Activated naive CD4-positive, alpha-beta T cell treated with anti-CD3 and anti-CD28 coated beads, Interleukin-2, amount 50 U/mL, for 16 hours (primary cell): ENCODE measurements around the gene SEPTIN3.
A peak's percentile ranks its signal among the peaks of the same experiment; 100 is the strongest.

Experiments
- DNase-seq: peaks from one replicate; pipeline ENCODE4 v3.0.0-alpha.2; 2020

SEPTIN3 gene, protein sequence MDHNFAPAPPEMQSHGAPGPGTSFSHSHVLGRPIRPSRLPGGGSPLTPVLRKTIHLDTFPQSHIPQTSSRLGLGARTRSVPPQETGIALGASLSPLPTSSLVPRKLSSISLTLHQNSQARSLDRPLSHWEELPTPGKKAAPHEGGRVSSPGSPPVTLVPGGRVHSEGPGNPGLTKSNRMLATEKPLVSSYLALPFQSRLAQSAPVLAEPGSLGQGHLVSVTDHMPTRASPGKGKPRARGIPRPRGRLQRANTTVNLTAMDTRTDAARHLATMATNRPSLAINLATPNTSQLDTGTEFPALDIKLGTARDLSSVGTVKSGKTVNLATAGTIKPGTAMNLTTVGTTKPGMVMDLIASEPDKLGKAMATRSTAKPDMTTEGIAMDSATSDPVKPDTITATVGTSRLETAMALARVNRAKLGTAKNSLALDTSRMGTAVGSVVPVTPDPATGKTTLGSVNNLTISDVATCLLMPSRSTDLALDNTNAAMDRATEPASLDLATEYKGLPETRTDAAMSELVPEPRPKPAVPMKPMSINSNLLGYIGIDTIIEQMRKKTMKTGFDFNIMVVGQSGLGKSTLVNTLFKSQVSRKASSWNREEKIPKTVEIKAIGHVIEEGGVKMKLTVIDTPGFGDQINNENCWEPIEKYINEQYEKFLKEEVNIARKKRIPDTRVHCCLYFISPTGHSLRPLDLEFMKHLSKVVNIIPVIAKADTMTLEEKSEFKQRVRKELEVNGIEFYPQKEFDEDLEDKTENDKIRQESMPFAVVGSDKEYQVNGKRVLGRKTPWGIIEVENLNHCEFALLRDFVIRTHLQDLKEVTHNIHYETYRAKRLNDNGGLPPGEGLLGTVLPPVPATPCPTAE

DNA sequence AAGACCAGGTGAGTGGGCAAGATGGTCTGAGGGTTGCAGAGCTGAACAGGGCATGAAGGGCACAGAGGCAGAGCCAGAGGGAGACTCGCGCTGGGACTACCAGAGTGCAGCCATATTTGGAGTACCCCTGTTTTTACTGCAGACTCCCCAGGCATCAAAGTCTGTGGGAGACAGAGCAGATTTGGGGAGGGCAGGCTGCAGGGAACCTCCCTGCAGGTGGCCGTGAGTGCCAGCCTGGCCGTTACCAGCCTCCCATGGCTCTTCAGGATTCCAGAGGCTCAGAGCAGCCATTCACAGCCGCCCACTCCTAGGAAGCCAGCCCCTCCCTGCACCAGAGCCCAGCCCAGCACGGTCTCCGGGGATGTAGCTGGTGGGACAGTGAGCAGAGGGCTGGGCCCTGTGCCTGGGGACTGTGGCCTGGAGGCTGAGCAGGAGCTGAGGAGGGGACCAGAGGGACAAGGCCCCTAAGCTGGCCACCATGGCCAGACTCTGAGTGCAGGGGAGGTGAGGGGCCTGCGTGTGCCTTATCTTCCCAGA is at the start of gene SEPTIN3:
Gene SEPTIN3 (plus strand): TSS at position 334 of the 537 bp plus-strand sequence. CDS start 2,050 bp downstream, outside the sequence.
- no peak for DNase-seq

DNA sequence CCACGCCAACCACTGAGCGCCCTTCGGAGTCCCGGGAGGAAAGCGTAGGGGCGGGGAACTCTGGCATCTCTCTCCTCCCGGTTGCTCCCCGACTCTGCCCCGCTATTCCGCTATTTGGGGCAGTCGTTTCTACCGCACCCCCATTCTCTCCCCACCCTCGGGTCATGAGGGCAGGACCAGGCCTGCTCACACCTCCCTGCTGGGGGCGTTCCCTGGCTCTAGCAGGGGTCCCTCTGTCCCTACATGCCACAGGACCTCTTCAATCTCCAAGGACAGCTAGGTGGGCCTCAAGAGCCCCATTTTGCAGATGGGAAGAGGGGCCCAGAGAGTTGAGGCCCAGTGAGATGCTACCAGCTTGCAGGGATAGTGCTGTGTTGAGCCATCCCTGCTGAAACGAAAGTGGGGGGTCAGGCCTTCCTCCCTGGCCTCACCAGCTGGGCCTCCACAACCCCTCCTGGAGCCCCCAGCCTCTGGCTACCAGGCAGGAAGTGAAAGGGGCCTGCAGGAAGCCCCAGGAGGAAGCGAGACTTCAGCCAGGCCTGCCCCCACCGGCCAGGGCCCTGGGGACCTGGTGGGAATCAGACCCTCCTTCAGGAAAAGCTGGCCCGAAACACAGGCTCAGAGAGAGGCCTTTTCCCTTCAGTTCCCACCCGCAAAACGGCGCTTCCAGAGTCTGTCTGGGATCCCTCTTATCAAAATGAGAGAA is 48.8 kb upstream of the SEPTIN3 start:
- DNase-seq: no peak

DNA sequence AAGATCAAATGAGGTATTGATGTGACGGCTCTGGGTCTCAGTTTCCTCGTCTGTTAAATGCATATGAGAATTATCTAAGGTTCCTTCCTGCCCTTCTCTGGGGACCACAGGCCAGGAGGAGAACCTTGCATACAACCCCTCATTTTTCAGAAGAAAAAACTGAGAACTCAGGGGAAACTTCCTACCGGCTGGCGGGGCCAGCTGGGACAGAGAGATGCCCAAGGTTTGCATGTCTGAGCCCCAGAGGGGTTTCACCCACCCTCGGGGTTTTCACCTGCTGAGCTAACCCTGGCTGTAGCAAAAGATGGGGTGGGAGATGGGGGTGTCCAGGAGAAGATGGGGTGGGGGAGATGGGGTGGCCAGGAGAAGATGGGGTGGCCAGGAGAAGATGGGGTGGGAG is 46.9 kb upstream of the SEPTIN3 start:
- no peak for DNase-seq

DNA sequence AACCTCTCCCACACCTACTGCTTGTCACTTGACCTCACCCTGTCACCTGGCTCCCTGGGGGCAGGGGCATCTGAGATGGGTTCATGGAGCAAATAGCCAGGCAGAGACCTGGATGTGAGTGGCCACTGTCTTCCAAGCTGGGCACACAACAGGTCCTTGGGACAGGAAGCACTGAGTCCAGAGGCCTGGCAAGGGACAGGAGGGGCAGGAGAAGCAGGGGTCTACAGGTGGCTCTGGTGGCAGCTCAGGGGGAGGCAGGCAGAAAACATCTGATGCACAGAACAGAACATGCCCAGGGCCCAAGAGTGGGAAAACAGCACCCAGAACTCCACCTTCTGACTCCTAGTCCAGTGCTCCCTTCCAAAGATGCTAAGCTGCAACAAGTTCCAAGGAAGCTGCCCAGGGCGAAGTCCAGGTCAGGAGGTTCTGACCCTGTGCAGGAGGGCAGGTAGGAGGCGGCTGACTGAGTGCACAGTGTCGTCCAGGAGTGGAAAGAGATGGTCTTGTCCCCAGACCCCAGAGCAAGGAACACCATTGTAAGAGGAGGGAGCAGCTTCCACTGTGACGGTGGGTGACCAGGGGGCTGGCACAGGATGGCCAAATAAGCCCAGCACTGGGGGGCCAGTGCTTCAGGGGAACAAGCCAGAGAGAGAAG is 46.2 kb upstream of the SEPTIN3 start:
- DNase-seq: no peak

DNA sequence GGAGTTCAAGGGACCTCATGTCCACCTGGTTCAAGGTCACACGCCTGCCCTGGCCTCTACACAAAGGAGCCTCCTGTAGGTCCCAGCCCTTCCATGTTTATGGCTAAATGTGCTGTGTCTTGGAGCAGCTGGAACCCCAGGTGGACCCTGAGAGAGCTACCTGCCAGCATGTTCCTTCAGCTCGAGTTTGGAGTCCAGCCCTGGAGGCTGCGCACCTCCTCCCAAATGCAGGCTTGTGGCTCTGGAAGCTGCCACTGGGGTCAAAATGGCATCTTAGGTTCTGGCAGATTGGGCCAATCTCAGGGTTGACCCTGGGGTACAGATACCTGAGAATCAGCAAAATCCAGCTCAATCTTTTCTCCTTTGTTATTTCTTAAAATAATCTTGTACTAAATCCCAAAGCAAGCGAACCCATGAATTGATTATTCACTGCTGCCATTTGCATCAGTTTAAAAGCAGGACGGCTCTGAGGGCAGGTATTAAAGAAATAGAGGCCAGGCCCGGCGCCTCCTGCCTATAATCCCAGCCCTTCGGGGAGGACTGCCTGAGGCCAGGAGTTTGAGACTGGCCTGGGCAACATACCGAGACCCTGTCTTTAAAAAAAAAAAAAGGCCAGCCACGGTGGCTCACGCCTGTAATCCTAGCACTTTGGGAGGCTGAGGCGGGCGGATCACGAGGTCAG is 45.5 kb upstream of the SEPTIN3 start:
- DNase-seq: no peak

DNA sequence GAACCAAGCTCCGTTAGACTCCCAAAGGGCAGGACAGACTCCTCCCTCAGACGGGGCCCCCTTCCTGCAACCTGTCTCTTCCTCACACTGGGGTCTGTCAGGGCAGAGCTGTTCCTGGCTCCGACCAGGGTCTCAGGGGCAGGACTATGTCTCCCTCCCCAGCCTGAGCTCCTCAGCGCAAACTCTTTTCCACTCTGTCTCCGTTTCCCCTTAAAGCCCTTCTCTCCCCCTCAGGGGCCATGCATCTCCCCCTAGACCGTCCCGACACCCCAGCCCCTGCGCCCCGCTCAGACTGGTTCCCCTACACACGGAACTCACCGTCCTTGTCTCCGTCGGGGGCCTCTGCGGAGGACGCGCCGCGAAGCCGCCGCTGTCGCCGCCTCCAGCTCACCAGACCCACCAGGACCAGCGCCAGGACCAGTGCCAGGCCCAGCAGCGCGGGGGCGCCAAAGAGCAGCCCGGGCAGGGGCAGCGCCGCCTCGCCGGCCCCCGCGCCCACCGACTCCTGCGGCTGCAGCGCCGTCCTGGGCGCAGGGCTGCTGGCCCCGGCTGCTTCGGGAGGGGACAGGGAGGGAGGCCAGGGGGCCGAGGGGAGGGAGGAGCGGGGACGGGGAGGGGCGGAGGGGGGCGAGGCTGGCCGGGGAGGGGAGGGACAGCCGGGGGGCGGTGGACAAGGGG is 43.3 kb upstream of the SEPTIN3 start:
- peak; percentile 80 for DNase-seq

DNA sequence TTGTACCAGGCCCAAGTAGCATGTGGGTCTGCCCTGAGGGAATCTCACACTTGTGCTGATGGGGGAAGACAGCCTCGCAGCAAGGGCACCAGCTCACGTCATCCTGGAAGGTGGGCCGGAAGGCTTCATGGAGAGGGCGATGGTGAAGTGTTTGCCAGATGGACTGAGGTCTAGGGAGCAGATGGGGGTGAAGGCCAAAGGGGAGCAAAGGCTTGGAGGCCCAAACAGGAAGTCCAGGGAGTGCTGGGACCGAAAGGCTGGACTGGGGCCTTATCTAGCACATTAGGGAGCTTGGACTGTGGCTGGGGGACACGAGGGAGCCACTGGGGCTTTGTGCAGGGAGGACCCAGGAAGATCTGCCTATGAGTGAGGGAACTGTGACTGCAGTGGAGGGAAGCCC is 41.4 kb upstream of the SEPTIN3 start:
- no peak for DNase-seq

DNA sequence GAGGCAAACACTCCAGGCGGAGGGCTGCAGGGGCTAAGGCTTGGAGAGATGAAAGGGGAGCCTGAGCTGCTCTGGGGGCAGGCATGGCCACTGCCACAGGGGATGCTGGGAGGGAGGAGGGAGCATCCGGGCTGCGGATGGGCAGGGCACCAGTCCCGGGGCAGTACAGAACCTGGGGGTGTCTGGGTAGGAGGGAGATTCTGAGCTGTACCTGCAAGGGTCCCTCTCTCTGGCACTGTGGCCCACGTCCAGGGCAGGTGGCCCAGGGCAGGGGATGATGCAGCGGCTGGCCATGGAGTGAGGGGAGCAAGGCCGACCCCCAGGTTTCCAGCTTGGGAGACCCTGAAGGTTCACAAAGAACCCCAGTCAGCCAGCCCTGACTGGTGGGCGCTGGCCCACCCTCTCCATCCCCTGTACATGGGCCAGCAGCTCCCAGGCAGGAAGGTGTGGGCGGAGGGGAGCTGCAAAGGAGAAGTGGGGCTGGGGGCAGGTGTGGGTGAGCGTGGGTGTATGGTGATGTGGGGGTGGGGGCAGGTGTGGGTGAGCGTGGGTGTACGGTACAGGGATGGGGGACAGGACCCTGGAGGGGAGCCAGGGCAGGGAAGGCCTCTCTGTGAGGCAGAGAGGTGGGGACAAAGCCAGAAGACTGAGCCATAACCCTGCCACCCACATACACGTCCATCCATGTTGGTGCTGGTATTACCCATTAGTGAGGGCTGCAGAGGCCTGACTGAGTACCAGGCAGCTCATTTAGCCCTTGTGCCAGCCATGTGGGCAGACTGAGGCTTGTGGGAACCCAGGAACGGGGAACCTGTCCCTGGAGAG is 40.4 kb upstream of the SEPTIN3 start:
- DNase-seq: no peak

DNA sequence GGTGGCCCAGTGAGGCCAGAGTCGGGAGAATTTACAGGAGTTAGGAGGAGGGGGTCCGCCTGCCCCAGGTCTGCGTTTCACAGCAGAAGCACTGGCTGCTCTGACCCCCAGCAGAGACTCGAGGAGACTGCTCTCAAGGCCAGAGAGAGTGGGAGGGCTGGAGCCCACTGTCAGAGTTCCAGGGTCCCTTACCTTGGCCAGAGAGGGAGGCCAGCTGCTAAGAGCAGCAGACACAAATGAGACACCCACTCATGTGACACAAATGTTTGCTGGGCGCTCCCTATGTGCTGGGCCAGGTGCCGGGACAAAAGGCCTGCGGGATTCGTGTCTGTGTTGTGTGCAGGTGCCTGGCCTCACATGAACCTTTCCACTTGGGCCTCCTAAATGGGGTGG is 39.8 kb upstream of the SEPTIN3 start:
- DNase-seq: no peak

DNA sequence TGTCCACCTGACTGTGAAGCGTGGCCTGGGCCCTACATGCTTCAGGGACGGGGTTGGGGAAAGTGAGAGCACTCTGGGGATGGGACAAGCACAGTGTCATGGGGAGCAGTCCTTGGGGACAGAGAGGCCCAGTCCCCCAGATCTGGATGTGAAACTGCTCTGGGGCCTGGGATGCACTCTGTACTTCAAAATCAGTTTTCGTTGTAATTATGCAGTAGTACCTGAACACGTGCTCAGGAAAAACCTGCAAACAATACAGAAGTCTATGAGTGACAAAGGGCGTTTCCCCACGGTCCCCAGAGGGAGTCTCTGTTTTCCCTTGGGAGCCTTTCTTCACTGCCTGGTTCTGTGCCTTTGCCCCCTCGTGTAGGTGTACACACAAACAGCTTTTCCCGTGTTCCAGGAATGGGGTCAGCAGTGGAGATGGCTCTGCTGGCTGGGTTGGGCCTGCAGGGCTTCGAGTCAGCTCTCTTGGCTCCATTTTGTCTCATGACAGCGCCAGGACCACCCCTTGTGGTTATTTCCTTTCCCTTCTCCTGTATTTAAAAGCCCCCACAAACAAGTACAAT is 37.5 kb upstream of the SEPTIN3 start:
- DNase-seq: no peak

DNA sequence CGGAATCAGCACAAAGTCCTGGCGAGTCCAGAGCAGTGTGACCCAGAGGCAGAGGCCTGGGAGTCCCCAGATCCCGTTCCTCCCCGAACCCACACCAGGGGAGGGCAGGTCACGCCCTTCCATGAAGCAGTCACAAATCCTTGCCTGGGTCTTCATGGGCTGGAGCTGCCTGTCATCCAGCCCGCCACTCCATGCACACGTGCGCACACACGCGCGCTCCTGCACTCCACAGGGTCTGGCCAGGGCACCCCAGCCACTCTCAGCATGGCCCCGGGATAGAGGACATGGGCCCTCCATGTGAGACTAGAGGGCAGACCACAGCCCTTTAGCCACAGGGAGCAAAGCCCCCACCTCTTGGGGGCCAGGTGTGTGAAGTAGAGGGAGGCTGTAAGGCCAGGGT is 36.9 kb upstream of the SEPTIN3 start:
- no peak for DNase-seq

DNA sequence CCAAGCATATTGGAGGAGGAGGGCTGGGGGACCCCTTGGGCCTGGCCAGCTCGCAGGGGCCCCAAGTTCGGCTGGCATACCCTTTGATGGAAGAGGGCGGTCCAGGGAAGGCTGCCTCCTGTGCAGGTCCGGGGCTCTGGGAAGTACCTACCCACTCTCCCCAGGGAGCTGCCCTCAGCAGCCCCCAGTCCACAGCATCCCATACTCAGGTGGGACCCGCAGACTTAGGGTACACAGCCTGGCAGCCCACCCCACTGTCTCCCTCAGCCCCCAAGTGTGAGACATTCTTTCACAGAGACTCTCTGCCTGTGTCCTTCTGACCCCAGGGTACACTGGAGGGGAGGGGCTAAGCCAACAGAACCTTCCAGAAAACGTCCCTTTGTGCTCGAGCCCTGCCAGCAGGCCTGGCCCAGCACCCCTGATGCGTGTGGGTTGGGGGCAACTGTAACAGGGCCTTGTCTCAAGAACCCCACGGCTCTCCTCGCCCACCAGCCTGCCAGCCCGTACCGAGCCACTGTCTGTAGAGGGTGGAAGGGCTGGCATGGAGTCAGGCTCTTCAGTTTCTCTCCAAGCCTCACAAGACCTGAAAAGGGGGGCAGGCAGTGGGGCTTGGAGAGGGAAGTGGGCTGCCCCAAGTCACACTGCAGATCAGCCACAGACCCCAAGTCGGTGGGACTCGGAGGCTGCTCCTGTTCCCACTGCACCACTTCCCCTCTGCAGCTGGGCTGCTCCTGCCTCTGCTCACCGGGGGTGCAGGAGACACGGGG is 35.6 kb upstream of the SEPTIN3 start:
- DNase-seq: no peak

DNA sequence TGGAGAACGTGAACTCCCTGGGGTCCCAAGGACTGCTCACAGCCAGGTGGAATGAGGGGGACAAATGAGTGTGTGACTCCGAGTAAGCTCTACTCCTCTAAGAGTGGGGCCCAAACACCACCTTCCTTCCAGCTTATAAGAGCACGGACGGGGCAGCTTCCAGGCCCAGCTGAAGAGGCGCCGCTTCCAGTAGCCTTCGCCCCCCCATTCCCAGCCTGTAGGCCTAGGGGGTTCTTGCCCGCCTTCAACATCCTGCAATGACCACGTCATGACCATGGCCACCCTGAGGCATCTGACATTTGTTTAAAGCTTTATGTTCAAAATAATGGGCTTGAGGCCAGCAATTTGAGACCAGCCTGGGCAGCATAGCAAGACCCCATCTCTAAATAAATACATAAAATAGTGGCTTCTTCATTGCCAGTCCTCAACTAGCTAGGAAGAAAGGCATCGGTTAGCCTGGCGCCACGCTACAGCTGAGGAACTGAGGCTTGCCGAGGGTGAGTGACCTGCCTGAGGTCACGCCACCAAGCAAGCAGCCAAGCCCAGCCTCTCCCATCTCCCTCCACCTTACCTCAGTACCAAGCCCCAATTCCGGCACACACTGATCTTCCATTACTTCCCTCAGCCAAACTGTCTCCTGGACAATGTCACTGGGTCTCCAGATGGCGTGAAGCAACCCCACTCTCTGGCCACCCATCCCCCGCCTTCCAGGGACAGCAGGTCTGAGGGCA is 34.8 kb upstream of the SEPTIN3 start:
- no peak for DNase-seq

DNA sequence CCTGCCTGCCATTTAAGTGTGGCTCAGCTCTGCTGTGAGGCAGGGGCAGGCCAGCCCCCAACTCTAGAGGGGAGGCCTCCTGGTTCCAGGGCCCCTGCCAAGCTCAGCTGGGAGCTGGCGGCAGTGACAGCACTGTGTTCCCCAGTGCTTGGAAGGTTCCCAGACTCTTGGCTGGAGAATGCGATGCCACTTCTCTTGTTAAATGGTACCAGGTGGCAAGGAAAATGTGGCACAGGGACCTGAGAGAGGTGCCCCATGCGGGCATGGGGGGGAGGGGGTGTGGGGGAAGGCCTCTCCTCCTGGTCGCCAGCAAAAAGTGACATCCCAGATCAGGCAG is 34.3 kb upstream of the SEPTIN3 start:
- no peak for DNase-seq

DNA sequence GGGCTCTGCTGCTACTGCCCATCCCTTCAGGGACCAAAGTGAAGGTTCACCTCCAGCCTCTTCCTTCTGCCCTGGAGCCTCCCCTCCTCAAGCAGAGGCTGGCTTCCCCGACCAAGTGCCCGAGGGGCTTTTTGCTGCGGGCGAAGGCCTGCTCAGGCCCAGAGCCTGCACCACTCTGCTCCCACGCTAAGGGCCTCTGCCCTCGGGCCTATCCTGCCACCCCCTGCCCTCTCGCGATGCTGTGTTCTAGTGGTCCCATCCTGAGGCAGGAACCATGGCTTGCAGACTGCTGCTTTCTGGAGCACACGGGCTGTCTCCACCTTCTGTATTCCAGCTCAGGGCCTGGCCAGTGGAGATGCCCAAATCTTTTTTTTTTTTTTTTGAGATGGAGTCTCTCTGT is 33.7 kb upstream of the SEPTIN3 start:
- no peak for DNase-seq

DNA sequence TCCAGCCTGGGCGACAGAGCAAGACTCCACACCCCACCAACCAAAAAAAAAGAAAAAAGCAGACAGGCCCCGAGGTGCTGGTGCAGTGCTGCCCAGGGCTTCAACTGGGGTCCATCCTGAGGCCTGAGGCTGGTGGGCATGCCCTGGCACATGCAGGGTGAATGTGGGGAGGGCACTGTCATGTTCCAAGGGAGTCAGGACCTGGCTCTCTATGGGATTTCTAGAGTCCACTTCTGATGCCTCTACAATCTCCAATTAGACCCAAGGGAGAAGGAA is 32.4 kb upstream of the SEPTIN3 start:
- DNase-seq: no peak

DNA sequence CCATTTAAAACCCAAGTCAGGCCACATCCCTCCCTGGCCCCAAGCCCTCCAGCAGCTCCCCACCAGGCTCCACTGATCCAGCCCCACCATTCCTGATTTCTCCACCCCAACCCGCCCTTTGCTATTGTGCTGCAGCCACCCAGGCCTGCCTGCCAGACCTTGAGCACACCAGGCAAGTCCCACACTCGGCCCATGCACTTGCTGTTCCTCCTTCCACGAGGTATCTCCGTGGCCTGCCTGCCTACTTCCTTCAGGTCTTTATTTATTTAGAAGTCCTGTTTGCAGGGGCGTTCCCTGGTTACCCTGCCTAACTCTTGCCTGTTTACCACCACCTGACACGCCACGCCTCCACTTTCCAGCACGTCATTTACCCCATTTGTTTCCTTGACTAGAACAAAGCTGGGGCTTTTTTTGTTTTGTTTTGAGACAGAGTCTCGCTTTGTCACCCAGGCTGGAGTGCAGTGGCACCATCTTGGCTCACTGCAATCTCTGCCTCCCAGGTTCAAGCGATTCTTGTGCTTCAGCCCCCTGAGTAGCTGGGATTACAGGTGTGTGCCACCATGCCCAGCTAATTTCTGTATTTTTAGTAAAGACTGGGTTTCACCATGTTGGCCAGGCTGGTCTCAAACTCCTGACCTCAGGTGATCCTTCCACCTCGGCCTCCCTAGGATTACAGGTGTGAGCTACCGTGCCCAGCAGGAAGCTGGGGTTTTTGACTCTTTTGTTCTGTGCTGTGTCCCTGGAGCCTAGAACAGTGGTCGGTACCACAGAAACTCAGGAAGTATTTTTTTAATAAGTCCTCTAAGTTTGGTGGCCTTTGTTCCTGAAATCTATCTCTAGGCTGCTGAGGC is 29.0 kb upstream of the SEPTIN3 start:
- DNase-seq: peak; percentile 93
